ENCODE results near the gene GALNT9. TPM values are rescaled to one million over a fixed set of nuclear protein-coding genes. Genes with fewer than 3 reads are reported as not detected.

The GALNT9 gene
- total and polyA plus RNA-seq, 7 experiments from 2014 or later = not detected

DNA sequence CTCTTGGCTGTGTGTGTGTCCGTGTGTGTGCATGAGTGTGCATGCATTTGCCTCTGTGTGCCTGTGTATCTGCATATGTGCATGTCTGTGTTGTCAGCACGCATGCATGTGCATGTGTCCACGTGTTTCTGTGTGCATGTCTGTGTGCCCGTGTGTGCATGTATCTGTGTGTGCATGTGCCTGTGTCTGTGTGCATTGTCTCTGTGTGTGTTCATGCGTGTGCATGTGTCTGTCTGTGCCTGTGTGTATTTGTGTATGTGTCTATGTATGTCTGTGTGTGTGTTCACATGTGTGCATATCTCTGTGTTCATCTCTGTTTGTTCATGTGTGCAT is 1.1 kb upstream of the GALNT9 start:
- peaks cover 0 to 4% (median 4%) of the 10 kb centered on the region in 5 donors for H3K36me3 Mint-ChIP-seq
- H3K9me3 Mint-ChIP-seq = peaks cover 0 to 15% (median 2%) of the 10 kb centered on the region in 11 donors
- intact Hi-C loops (cut with micrococcal nuclease) = no loop called here
- CTCF ChIA-PET = no interaction called here
- H3K4me1 Mint-ChIP-seq = peaks cover 0 to 28% (median 12%) of the 10 kb centered on the region in 7 donors
- DNase-seq (no peak), ATAC-seq (no peak)
- POLR2A ChIA-PET = no interaction called here
- Histone ChIP-seq H3K27ac (ENCODE audit: low read depth, low read length) (no peak overlapping the region), H3K4me1 (ENCODE audit: control insufficient read depth in 2 of 2, insufficient read depth in 2 of 2, low read length in 2 of 2) (peaks cover 0 to 6% of the 10 kb centered on the region in 2 donors), H3K4me3 (ENCODE audit: low read length) (no peak overlapping the region), H3K9me3 (ENCODE audit: control insufficient read depth in 2 of 3, low read length in 3 of 3) (no peaks in the 10 kb centered on the region), H3K27me3 (ENCODE audit: control insufficient read depth in 2 of 2, insufficient read depth in 2 of 2, low read length in 2 of 2) (peaks cover 0 to 14% of the 10 kb centered on the region in 2 donors), H3K36me3 (ENCODE audit: control insufficient read depth in 2 of 3, insufficient read depth in 3 of 3, low read length in 3 of 3) (no peaks in the 10 kb centered on the region)
- H3K4me3 Mint-ChIP-seq = peak overlapping the region in 6 of 10 donors; percentile 1 to 46 (median 8)
- H3K27me3 Mint-ChIP-seq = peaks cover 32 to 45% (median 42%) of the 10 kb centered on the region in 5 donors
- no peak overlapping the region for H3K27ac Mint-ChIP-seq

DNA sequence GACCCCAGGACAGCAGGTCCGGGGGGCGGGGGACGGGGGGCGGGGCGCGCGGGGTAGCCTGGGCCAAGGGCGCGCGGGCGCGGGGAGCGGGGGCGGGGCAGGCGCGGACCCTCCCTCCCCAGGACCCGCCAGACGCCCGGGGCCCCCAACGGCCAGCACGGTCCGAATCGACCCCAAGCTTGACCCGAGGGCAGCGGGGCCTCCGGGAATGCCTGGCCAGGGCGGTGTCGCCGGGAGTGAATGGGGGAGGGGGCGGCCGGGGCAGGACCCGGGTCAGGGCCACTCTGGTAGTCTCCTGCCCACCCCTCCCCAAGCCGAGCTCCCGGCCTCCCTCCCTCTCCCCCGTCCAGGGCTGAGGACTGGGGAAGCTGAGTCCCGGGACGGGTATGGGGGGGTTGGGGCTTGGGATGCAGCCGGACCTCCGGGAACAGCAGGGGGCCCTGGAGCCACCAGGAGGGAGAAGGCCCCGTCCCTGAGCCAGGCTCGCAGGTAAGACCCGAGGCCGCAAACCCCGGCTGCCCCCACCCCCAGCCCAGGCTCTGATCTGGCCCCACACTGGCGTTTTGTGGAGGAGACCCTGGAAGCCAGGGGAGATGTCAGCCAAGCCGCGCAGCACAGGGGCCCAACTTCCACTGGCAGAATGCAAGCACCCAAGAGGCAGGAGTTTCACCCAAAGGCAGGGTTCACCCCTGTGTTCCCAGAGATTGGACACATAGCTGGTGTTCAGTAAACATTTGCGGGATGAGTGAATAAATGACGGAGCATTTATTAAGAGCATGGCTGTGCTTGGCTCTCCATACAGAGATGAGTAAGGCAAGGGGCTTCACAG is 545 bp upstream of the GALNT9 start:
- peaks cover 0 to 6% of the 10 kb centered on the region in 2 donors for H3K4me1 ChIP-seq (ENCODE audit: control insufficient read depth in 2 of 2, insufficient read depth in 2 of 2, low read length in 2 of 2)
- intact Hi-C loops (cut with micrococcal nuclease) = no loop called here
- peaks cover 0 to 11% (median 2%) of the 10 kb centered on the region in 11 donors for H3K9me3 Mint-ChIP-seq
- H3K4me1 Mint-ChIP-seq = peaks cover 0 to 28% (median 12%) of the 10 kb centered on the region in 7 donors
- no peak overlapping the region for H3K27ac Mint-ChIP-seq
- no peaks in the 10 kb centered on the region for H3K36me3 ChIP-seq (ENCODE audit: control insufficient read depth in 2 of 3, insufficient read depth in 3 of 3, low read length in 3 of 3)
- no peak overlapping the region for H3K27ac ChIP-seq (ENCODE audit: low read depth, low read length)
- peak overlapping the region in 4 of 10 donors; percentile 3 to 46 (median 16) for H3K4me3 Mint-ChIP-seq
- peaks cover 0 to 4% (median 4%) of the 10 kb centered on the region in 5 donors for H3K36me3 Mint-ChIP-seq
- no peaks in the 10 kb centered on the region for H3K9me3 ChIP-seq (ENCODE audit: control insufficient read depth in 2 of 3, low read length in 3 of 3)
- POLR2A ChIA-PET = interaction anchor here (1.4 kb wide), 1 partner anchor 30 kb away, joined by 3 read pairs; no protein-coding TSS in a partner anchor
- ATAC-seq (no peak), DNase-seq (no peak)
- H3K27me3 Mint-ChIP-seq = peaks cover 32 to 43% (median 40%) of the 10 kb centered on the region in 5 donors
- peaks cover 0 to 14% of the 10 kb centered on the region in 2 donors for H3K27me3 ChIP-seq (ENCODE audit: control insufficient read depth in 2 of 2, insufficient read depth in 2 of 2, low read length in 2 of 2)
- CTCF ChIA-PET = no interaction called here
- H3K4me3 ChIP-seq (ENCODE audit: low read length) = no peak overlapping the region

DNA sequence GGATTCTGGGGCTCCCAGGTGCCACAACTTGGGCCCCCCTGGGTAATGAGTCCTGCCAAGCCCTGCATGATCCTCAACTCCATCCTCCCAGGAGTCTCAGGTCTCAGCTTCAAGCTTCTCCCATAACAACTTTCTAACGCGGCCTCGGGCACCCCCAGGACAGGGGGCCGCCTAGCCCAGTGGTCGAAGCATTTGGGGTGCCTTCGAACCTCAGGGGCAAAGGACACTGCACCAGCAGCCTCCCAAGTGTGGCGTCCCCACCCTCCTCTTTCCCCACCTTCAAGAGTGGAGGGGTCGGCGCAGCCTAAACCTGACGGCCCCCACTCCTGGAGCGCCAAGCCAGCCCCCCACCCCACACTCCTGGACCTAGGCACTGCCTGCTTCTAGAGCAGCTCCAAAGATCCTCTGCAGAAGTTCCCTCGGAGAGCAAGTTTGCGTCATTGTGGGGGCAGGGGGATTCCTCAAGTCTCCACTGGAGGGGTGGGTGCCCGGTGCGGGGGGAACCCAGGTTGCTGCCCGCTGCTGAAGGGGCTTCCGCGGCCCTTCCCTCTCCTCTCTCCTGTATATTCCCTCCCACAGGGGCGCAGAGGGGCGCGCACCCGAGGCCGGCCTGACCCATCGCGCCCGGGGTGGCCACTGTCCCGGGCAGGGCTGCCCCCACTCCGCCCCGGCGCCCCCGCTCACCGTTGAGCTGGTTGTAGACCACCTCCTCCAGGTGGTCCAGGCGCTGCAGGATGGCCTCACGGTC is 933 bp downstream of the GALNT9 start:
- Mint-ChIP-seq H3K27ac (no peak overlapping the region), H3K36me3 (peaks cover 0 to 4% (median 4%) of the 10 kb centered on the region in 5 donors), H3K4me3 (peak overlapping the region in 4 of 10 donors; percentile 26 to 59 (median 52)), H3K4me1 (peaks cover 1 to 29% (median 12%) of the 10 kb centered on the region in 7 donors), H3K27me3 (peaks cover 27 to 40% (median 32%) of the 10 kb centered on the region in 5 donors), H3K9me3 (peaks cover 0 to 11% (median 2%) of the 10 kb centered on the region in 11 donors)
- Histone ChIP-seq H3K4me3 (ENCODE audit: low read length) (no peak overlapping the region), H3K27ac (ENCODE audit: low read depth, low read length) (no peak overlapping the region), H3K4me1 (ENCODE audit: control insufficient read depth in 2 of 2, insufficient read depth in 2 of 2, low read length in 2 of 2) (peaks cover 0 to 6% of the 10 kb centered on the region in 2 donors), H3K27me3 (ENCODE audit: control insufficient read depth in 2 of 2, insufficient read depth in 2 of 2, low read length in 2 of 2) (peaks cover 0 to 14% of the 10 kb centered on the region in 2 donors), H3K9me3 (ENCODE audit: control insufficient read depth in 2 of 3, low read length in 3 of 3) (no peaks in the 10 kb centered on the region), H3K36me3 (ENCODE audit: control insufficient read depth in 2 of 3, insufficient read depth in 3 of 3, low read length in 3 of 3) (no peaks in the 10 kb centered on the region)
- intact Hi-C loops (cut with micrococcal nuclease) = no loop called here
- ATAC-seq (no peak), DNase-seq (no peak)
- ChIA-PET POLR2A (interaction anchor here (1.4 kb wide), 1 partner anchor 32 kb away, joined by 3 read pairs; no protein-coding TSS in a partner anchor), CTCF (no interaction called here)

DNA sequence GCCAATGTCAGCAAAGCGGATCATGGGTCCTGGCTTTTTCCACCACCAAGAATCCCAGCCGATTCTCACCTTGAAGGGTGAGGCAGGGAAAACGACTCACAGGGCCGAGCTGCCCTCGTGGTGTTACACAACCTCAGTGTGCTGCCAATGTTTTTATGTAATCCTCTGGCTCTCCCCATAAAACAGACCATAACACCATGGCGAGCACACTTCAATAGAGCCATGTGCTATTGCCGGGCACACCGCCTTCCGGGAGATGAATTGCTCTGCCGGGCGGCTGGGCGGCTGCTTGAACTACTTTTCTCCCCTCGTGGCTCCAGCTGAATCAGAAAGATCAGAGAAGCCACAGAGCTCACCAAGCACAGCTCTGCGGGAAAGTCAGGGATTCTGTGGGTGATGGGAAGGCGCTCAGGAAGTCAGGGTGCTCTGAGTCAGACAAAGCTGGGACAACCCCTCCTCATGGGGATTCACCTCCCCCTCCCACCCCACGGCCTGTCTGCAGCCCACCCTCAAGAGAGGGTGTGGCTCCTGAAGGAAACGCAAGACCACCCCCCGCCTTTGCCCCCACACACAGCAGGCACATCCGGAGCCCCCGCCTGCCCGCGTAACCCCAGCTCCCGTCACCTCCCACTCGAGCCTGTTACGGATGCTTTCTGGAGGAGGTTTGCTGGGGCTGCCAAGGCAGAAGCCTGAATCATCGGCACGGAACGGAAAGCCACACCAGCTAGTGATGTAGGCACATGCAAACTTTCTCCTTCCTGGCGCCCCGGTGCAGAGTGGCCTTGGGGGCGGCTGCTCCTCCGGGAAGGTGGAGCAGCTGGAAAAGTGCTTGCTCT is 1.8 kb downstream of the GALNT9 start:
- no peak for ATAC-seq
- peaks cover 0 to 6% of the 10 kb centered on the region in 2 donors for H3K4me1 ChIP-seq (ENCODE audit: control insufficient read depth in 2 of 2, insufficient read depth in 2 of 2, low read length in 2 of 2)
- ChIA-PET CTCF (no interaction called here), POLR2A (no interaction called here)
- DNase-seq = peak in 2 of 9 donors; percentile 14 to 40
- peaks cover 5 to 37% (median 19%) of the 10 kb centered on the region in 7 donors for H3K4me1 Mint-ChIP-seq
- H3K27ac ChIP-seq (ENCODE audit: low read depth, low read length) = no peak overlapping the region
- H3K4me3 Mint-ChIP-seq = peak overlapping the region in 6 of 10 donors; percentile 13 to 59 (median 33)
- H3K27me3 ChIP-seq (ENCODE audit: control insufficient read depth in 2 of 2, insufficient read depth in 2 of 2, low read length in 2 of 2) = peaks cover 0 to 14% of the 10 kb centered on the region in 2 donors
- intact Hi-C loops (cut with micrococcal nuclease) = no loop called here
- peaks cover 0 to 11% (median 2%) of the 10 kb centered on the region in 11 donors for H3K9me3 Mint-ChIP-seq
- H3K27ac Mint-ChIP-seq = no peak overlapping the region
- H3K4me3 ChIP-seq (ENCODE audit: low read length) = no peak overlapping the region
- peaks cover 27 to 46% (median 32%) of the 10 kb centered on the region in 5 donors for H3K27me3 Mint-ChIP-seq
- no peaks in the 10 kb centered on the region for H3K36me3 ChIP-seq (ENCODE audit: control insufficient read depth in 2 of 3, insufficient read depth in 3 of 3, low read length in 3 of 3)
- no peaks in the 10 kb centered on the region for H3K9me3 ChIP-seq (ENCODE audit: control insufficient read depth in 2 of 3, low read length in 3 of 3)
- H3K36me3 Mint-ChIP-seq = peaks cover 0 to 4% (median 4%) of the 10 kb centered on the region in 5 donors

DNA sequence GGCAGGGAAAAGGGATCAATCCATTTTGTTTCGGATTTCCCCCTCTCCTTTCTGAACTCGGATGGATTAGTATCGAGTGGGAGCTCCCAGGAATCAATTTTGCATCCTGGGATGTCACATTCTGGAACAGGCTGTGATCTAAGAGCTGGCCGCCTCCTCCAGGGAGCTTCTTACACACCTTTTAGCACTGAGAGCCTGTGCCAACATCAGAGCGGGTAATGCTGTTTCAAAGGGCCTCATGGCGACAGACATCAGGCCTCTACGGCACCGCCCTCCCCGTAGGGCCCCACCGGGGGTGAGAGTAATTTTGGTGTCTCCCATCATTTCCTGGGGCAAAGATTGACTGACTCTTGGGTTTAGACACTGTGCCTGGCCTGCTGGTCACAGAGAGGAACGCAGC is 2.7 kb downstream of the GALNT9 start:
- Mint-ChIP-seq H3K36me3 (peaks cover 0 to 4% (median 3%) of the 10 kb centered on the region in 5 donors), H3K4me1 (peaks cover 5 to 37% (median 19%) of the 10 kb centered on the region in 7 donors), H3K27me3 (peaks cover 21 to 39% (median 24%) of the 10 kb centered on the region in 5 donors), H3K27ac (no peak overlapping the region), H3K9me3 (peaks cover 0 to 6% (median 2%) of the 10 kb centered on the region in 11 donors), H3K4me3 (peak overlapping the region in 6 of 10 donors; percentile 22 to 61 (median 54))
- H3K4me3 ChIP-seq (ENCODE audit: low read length) = no peak overlapping the region
- intact Hi-C loops (cut with micrococcal nuclease) = no loop called here
- H3K27ac ChIP-seq (ENCODE audit: low read depth, low read length) = no peak overlapping the region
- ChIA-PET CTCF (no interaction called here), POLR2A (no interaction called here)
- H3K27me3 ChIP-seq (ENCODE audit: control insufficient read depth in 2 of 2, insufficient read depth in 2 of 2, low read length in 2 of 2) = peaks cover 0 to 14% of the 10 kb centered on the region in 2 donors
- no peak for ATAC-seq
- no peaks in the 10 kb centered on the region for H3K9me3 ChIP-seq (ENCODE audit: control insufficient read depth in 2 of 3, low read length in 3 of 3)
- peaks cover 0 to 6% of the 10 kb centered on the region in 2 donors for H3K4me1 ChIP-seq (ENCODE audit: control insufficient read depth in 2 of 2, insufficient read depth in 2 of 2, low read length in 2 of 2)
- H3K36me3 ChIP-seq (ENCODE audit: control insufficient read depth in 2 of 3, insufficient read depth in 3 of 3, low read length in 3 of 3) = no peaks in the 10 kb centered on the region
- no peak for DNase-seq

DNA sequence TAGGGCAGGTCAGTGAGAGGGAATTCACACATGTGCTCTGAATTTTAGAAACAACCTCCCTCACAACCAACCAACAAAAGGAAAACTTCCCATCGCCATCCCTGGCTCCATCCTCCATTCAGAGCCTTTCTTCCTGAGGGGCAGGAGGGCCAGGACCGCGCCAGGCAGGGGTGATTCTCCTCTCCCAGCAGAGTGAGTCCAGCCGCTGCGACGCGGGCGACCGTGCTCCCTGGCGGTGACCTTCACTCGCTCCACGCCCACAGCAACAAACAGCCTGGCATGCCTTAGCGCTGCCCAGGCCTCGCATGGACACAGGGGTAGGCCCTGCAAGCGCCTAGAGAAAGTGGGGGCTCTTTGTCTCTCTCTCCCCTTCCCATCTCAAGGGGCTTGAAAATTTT is 3.7 kb downstream of the GALNT9 start:
- DNase-seq (no peak), ATAC-seq (no peak)
- Histone ChIP-seq H3K9me3 (ENCODE audit: control insufficient read depth in 2 of 3, low read length in 3 of 3) (no peaks in the 10 kb centered on the region), H3K27me3 (ENCODE audit: control insufficient read depth in 2 of 2, insufficient read depth in 2 of 2, low read length in 2 of 2) (peaks cover 0 to 10% of the 10 kb centered on the region in 2 donors), H3K27ac (ENCODE audit: low read depth, low read length) (no peak overlapping the region), H3K4me3 (ENCODE audit: low read length) (no peak overlapping the region), H3K36me3 (ENCODE audit: control insufficient read depth in 2 of 3, insufficient read depth in 3 of 3, low read length in 3 of 3) (no peaks in the 10 kb centered on the region), H3K4me1 (ENCODE audit: control insufficient read depth in 2 of 2, insufficient read depth in 2 of 2, low read length in 2 of 2) (peaks cover 0 to 6% of the 10 kb centered on the region in 2 donors)
- H3K36me3 Mint-ChIP-seq = peaks cover 0 to 4% (median 2%) of the 10 kb centered on the region in 5 donors
- H3K27me3 Mint-ChIP-seq = peaks cover 12 to 32% (median 20%) of the 10 kb centered on the region in 5 donors
- H3K9me3 Mint-ChIP-seq = peaks cover 0 to 3% (median 1%) of the 10 kb centered on the region in 11 donors
- no peak overlapping the region for H3K4me3 Mint-ChIP-seq
- H3K4me1 Mint-ChIP-seq = peaks cover 5 to 32% (median 18%) of the 10 kb centered on the region in 7 donors
- POLR2A ChIA-PET = no interaction called here
- intact Hi-C loops (cut with micrococcal nuclease) = no loop called here
- H3K27ac Mint-ChIP-seq = no peak overlapping the region
- CTCF ChIA-PET = no interaction called here

All from naive thymus-derived CD4-positive, alpha-beta T cell (primary cell).